AG04449 (cell line): ENCODE measurements around the gene AKIRIN2.
"Not testable (repeated sequence)": the region's sequence is repeated elsewhere in the genome, so short reads cannot be mapped to it uniquely, and the experiment has no call there.

ENCODE experiments used
- CTCF ChIA-PET: fragments of 350-600 bp; formaldehyde crosslinking; extraction: SDS; loops from one replicate; lab custom pipeline; 2021; ENCODE audit warnings: antibody characterized with exemption; lab: Yijun Ruan, JAX
- POLR2A ChIA-PET: fragments of 400-600, 350-600 bp; formaldehyde crosslinking; extraction: SDS; loops from one replicate; lab custom pipeline; 2020; ENCODE audit warnings: antibody characterized with exemption, inconsistent platforms; lab: Yijun Ruan, JAX
- DNase-seq: peaks from one replicate; pipeline ENCODE4 v3.0.0-alpha.2; 2010; ENCODE audit warnings: low read depth, low spot score
- H3K4me3 ChIP-seq: 2 replicates; pipeline ENCODE4 v1.5.1; 2011; ENCODE audit warnings: low read depth, mild to moderate bottlenecking, control low read depth, low read length
- TF ChIP-seq, protein P1 (sequence below): IDR thresholded peaks from one replicate; pipeline ENCODE4 v1.5.1; 2011; ENCODE audit warnings: mild to moderate bottlenecking, moderate library complexity, low read length, control low read depth, inconsistent platforms; ENCODE audit not compliant: insufficient read depth; ENCODE audit errors: missing control alignments

Gene AKIRIN2

DNA sequence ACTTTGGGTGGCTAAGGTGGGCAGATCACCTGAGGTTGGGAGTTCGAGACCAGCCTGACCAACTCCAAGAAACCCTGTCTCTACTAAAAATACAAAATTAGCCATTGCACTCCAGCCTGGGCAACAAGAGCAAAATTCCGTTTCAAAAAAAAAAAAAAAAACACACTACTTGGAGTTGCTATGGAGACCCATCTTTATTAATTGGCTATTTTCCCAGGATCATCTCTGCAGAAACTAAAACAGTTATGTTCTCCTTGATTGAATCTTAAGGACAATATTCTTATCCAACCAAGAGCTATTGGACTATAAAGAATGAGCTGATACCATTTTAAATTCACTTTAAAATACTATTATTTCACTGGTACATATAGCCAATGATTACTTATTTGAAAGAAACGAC, 14.7 kb downstream of the AKIRIN2 start:
- CTCF ChIA-PET, result no interaction called here
- DNase-seq, result no peak
- TF ChIP-seq, protein P1, sequence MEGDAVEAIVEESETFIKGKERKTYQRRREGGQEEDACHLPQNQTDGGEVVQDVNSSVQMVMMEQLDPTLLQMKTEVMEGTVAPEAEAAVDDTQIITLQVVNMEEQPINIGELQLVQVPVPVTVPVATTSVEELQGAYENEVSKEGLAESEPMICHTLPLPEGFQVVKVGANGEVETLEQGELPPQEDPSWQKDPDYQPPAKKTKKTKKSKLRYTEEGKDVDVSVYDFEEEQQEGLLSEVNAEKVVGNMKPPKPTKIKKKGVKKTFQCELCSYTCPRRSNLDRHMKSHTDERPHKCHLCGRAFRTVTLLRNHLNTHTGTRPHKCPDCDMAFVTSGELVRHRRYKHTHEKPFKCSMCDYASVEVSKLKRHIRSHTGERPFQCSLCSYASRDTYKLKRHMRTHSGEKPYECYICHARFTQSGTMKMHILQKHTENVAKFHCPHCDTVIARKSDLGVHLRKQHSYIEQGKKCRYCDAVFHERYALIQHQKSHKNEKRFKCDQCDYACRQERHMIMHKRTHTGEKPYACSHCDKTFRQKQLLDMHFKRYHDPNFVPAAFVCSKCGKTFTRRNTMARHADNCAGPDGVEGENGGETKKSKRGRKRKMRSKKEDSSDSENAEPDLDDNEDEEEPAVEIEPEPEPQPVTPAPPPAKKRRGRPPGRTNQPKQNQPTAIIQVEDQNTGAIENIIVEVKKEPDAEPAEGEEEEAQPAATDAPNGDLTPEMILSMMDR, result no peak
- POLR2A ChIA-PET, result interaction anchor here (0.6 kb wide), 1 partner anchor 110 kb away, joined by 4 read pairs; no protein-coding TSS in a partner anchor
- no peak overlapping the region for H3K4me3 ChIP-seq

GRCh38 chr6:87686636-87687205, 15.3 kb downstream of the AKIRIN2 start:
- POLR2A ChIA-PET, H3K4me3 ChIP-seq, DNase-seq: not testable (repeated sequence)
- CTCF ChIA-PET, result interaction anchor here (0.7 to 1.0 kb wide), 2 partner anchors 18 to 110 kb away, joined by 3 read pairs; no protein-coding TSS in a partner anchor

GRCh38 chr6:87684895-87685654, 17.0 kb downstream of the AKIRIN2 start:
- DNase-seq, result no peak
- TF ChIP-seq, protein P1, result no peak
- H3K4me3 ChIP-seq, result no peak overlapping the region
- ChIA-PET CTCF (no interaction called here), POLR2A (interaction anchor here (0.9 kb wide), 1 partner anchor 16 kb away, joined by 4 read pairs; no protein-coding TSS in a partner anchor)

GRCh38 chr6:87683890-87684289, 18.1 kb downstream of the AKIRIN2 start:
- no peak for DNase-seq
- TF ChIP-seq, protein P1, result no peak
- POLR2A ChIA-PET, result interaction anchor here (1.0 kb wide), 1 partner anchor 13 kb away, joined by 3 read pairs; no protein-coding TSS in a partner anchor
- CTCF ChIA-PET, result no interaction called here
- no peak overlapping the region for H3K4me3 ChIP-seq

- ChIA-PET CTCF (interaction anchor here (1.1 kb wide), 1 partner anchor 149 kb away, joined by 3 read pairs; no protein-coding TSS in a partner anchor), POLR2A (no interaction called here)
- TF ChIP-seq, protein P1, result no peak
- H3K4me3 ChIP-seq, result no peak overlapping the region
- no peak for DNase-seq
Observed at GRCh38 chr6:87682310-87682709, 19.7 kb downstream of the AKIRIN2 start.

- TF ChIP-seq, protein P1, result no peak
- ChIA-PET POLR2A (no interaction called here), CTCF (no interaction called here)
- no peak for DNase-seq
- H3K4me3 ChIP-seq, result no peak overlapping the region
Observed at GRCh38 chr6:87675004-87675681, 26.9 kb downstream of the AKIRIN2 start.
